Activated T-cell treated with anti-CD3 and anti-CD28 coated beads for 48 hours (primary cell): ENCODE data around the gene AGBL5.
A peak's percentile ranks its signal among the peaks of the same experiment; 100 is the strongest.

Experiments
- DNase-seq: peaks from one replicate; pipeline ENCODE4 v3.0.0-alpha.2; 2020; ENCODE audit warnings: low read depth

AGBL5 gene

DNA sequence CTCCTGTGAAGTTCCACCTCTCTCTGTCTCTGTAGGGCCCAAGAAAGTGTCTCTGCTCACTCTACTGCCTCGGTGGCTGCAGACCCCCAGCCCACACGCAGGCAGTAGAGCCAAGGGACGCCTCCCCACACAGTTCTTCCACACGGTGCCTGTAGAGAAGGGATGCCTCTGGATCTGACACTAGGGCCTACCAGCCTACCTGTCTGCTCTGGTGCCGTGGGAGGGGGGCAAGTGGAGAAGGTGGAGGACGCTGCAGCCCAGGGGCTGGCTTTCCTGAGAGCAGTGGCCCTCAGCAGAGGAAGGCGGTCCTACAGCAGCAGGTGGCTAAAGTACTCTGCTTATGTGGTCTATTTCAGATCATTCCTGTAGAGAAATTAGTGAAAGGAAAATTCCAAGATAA lies 27.7 kb upstream of the AGBL5 start:
- DNase-seq, result no peak

DNA sequence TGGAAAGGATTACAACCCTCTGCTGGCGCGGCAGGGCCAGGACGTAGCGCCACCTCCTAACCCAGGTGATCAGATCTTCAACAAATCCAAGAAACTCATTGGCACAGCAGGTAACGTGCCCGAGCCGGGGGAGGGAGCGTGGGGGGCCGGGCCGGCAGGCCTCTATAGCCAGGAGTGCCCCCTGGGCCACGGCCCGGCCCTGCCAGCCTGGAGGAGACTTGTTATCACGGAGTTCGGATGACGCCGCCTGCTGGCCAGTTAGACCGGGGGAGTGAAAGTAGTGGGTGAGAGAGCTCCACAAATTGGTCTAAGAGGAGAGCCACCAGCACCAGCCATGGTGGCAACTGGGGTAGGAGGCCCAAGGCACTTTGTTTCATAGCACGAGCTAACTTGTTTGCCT lies 27.3 kb upstream of the AGBL5 start:
- DNase-seq, result no peak

GRCh38 chr2:27024812-27025211 lies 26.7 kb upstream of the AGBL5 start:
- DNase-seq, result no peak

- DNase-seq, result no peak
Observed at GRCh38 chr2:27025281-27025800, 26.1 kb upstream of the AGBL5 start.

DNA sequence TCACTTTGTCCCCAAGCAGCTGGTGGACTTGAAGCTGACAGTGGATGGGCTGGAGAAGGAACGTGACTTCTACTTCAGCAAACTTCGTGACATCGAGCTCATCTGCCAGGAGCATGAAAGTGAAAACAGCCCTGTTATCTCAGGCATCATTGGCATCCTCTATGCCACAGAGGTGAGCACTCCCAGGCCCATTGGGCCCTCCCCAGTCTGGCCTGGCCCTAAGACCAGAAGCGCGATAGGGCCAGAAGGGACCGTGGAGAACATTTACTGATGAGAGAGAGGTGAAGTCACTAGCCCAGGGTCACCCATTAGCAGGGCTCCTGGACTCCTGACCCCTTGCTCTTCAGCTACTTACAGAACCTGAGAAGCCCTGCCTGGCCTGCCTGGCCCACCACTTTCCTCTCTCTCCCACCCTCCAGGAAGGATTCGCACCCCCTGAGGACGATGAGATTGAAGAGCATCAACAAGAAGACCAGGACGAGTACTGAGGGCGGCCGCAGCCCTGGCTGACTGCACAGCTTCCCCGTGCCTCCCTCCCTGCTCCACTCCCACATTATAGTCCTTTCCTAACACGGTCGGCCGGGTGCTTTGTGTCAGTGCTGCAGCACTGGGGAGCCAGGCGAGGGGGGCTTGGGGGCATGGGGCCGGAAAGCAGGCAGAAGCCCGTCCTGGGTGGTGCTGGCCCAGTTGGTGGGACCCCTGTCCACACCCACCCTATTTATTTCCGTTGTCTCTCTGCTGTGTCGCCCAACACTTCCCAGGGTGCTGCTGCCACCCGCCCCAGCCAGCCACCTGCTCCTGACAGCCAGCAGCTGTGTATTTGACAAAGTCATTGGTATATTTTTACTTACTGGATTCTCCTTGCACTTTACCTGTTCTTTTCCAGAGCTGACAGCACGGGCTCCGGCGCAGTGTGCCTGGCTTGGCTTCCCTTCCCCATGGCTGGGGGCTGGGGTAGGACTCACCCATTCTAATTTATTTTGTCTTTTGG lies 25.3 kb upstream of the AGBL5 start:
- no peak for DNase-seq

GRCh38 chr2:27027211-27027651 lies 24.2 kb upstream of the AGBL5 start:
- DNase-seq, result no peak

GRCh38 chr2:27029051-27029450 lies 22.4 kb upstream of the AGBL5 start:
- no peak for DNase-seq

DNA sequence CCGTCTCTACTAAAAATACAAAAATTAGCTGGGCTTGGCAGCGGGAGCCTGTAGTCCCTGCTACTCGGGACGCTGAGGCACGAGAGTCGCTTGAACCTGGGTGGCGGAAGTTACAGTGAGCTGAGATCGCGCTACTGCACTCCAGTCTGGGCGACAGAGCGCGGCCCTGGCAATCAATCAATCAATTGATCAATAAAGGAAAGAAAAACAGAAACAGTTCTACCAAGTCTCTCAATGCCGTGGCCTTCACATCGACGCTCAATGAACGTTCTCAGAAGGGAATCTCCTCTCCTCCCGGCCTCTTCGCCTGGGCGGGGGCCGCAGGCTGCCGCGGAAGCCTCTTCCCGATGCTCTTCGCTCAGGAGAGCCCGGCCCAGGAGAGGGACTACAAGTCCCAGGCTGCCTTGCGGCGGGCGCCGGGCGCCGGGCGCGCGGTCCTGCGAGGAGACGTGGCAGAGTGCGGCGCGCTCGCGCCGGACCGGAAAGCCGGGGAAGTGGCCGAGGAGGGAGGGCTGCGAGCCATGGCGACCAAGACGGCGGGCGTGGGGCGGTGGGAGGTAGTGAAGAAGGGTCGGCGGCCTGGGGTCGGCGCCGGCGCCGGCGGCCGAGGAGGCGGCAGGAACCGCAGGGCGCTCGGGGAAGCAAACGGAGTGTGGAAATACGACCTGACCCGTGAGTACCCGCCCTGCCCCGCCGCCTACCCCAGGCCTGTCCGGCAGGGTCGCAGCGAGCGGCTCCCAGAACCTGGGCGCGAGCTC lies 18.8 kb upstream of the AGBL5 start, which contains the start of gene TMEM214:
Gene TMEM214 (plus strand): TSS at position 471 of the 758 bp plus-strand sequence. CDS start 51 bp downstream, at position 522.
- DNase-seq, result peak; percentile 83

- no peak for DNase-seq
Observed at GRCh38 chr2:27033253-27033852, 18.1 kb upstream of the AGBL5 start.

DNA sequence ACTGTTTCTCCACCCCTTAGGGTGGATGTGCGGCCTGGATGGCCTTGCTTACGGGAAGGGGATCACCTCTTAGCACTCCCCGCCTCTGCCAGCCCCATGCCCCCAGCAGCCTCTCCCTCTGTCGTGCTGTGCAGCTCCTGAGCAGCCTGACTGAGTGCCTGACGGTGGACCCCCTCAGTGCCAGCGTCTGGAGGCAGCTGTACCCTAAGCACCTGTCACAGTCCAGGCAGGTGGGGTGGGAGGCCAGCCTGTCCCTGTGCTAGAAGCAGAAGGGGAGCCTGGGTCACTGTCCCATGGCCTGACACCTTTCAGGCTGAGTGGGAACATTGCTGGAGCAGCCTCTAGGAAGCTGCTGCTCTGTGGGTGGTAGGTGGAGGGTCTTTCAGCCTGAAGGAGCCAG lies 13.5 kb upstream of the AGBL5 start:
- DNase-seq, result no peak

GRCh38 chr2:27038631-27039339 lies 12.7 kb upstream of the AGBL5 start:
- DNase-seq, result no peak

DNA sequence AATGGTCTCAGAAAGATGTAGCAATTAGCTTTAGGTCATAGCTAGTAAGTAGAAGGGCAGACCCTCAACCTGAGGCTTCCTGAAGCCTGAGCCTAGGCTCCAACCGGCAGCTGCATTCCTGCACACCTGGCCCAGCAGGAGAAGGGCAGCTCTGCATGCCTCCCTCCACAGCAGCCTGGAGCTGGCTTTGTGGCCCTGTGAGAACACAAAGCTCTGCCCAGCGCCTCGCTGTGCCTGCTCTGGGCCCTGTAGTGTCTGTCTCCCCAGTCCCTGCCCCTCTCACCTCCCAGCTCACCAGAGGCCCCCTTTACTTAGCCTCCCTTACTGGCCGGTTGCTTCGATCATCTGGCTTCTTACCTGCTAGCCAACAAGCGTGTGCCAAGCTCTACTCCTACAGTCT lies 12.0 kb upstream of the AGBL5 start:
- DNase-seq, result no peak

DNA sequence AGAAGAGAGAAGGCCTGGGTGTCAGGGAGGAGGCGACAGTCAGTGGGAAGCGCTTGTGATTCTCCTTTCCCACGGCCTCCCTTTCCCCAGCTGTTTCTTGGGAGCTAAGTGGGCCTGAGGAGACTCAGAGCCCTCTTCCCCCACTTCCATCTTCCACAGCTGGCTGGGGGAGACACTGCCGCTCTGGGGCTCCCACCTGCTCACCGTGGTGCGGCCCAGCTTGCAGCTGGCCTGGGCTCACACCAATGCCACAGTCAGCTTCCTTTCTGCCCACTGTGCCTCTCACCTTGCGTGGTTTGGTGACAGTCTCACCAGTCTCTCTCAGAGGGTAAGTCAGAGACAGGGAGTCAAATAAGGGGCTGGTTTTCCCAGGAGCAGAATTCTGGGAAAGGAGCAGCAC lies 11.6 kb upstream of the AGBL5 start:
- no peak for DNase-seq

GRCh38 chr2:27040282-27040681 lies 11.2 kb upstream of the AGBL5 start:
- DNase-seq, result no peak

DNA sequence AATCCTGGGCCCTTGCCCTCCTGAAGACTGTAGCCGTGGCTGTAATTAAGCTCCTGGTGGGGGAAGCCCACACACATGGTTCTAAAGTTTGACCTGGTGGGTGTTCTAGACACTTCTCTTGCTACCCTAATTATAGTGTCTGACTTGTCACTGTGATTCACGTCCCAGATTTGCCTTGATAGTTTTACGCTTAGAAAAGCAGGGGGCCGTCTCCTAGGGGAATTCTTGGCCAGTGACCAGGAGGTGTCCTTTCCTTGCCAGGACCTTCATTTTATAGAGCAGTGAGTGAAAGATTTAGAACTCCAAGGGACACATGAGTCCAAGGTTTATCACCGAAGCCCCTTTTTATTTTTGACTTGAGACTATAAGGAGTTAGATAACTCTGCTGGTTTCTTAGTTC lies 9.7 kb upstream of the AGBL5 start:
- DNase-seq, result no peak

DNA sequence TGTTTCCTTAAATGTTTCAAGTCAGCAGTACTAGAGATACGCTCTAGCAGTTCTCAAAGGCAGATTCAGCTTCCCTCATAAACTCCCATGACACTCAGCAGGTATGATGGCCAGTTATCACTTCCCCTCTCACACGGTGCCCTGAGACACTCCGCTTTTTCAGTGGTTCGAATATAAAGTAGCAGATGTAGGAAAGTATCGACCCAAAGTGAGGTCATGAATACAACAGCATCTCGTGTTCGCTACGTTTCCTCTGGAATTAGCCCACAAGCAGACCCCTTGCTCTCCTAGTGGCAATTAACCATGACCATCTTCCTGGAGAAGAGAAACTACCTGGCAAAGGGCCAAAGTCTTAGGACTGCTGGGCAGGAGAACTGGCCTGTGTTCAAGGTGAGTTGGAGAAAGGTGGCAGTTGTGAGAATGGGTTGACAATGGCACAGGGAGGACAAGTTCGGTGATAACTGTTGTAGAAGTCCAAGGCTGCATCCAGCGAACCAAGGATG lies 9.3 kb upstream of the AGBL5 start:
- DNase-seq, result no peak

DNA sequence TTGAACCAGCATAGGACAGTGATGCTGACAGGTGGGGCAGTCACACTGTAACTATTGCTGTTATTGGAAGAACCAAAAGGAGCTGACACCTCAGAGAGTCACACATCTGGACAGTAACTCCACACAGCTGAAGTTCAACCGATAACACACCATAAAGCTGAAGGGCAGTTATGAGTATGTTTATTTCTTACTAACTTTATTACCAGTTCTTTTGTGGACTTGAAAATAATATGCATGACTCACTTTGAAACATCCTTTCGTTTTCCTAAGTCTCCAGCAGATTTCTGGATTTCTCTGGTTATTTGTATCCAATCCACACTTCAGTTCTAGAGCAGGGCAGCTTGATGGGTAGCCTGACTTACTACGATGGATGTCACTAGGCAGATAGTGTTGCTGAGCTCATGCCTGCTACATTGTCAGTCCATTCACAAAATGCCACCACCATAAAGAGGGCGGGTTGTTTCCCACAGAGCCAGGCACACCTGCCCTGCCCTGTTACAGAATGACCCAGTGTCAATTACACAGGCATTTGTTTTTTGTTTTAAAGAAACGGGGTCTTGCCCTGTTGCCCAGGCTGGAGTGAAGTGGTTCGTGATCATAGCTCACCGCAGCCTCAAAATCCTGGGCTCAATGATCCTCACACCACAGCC lies 8.4 kb upstream of the AGBL5 start:
- DNase-seq, result no peak

- DNase-seq, result peak; percentile 74
Observed at GRCh38 chr2:27049422-27050280, 1.8 kb upstream of the AGBL5 start.

GRCh38 chr2:27050281-27050995 lies 1.0 kb upstream of the AGBL5 start:
- peak; percentile 84 for DNase-seq
